Liver (tissue), 9 donors: Measurements from ENCODE around the gene MEGF11. TPM values are rescaled to one million over a fixed set of nuclear protein-coding genes. Genes with fewer than 3 reads are reported as not detected.

ENCODE experiments used
- DNase-seq: peaks from one replicate; pipeline ENCODE4 v3.0.0-alpha.2; 2017; ENCODE audit warnings: low spot score
- H3K27ac ChIP-seq, 2 donors: one replicate each; pipeline ENCODE4 v1.7.0; 2013; ENCODE audit warnings: inconsistent platforms in 2 of 2, low read length in 2 of 2, control low read depth in 1 of 2, low read depth in 1 of 2, mild to moderate bottlenecking in 1 of 2
- H3K27me3 ChIP-seq, 4 donors: one replicate each; pipeline versions ENCODE4 v1.6.1 to v1.7.0; 2013; ENCODE audit warnings: low read length in 3 of 4, inconsistent platforms in 1 of 4, mild to moderate bottlenecking in 1 of 4, moderate library complexity in 1 of 4; ENCODE audit not compliant: control insufficient read depth in 4 of 4, insufficient read depth in 4 of 4
- H3K36me3 ChIP-seq, 4 donors: one replicate each; pipeline versions ENCODE4 v1.6.1 to v1.7.0; 2013; ENCODE audit warnings: low read length in 3 of 4, mild to moderate bottlenecking in 3 of 4, low read depth in 1 of 4, moderate library complexity in 1 of 4; ENCODE audit not compliant: control insufficient read depth in 4 of 4, insufficient read depth in 3 of 4
- H3K4me1 ChIP-seq, 4 donors: one replicate each; pipeline versions ENCODE4 v1.6.1 to v1.7.0; 2013; ENCODE audit warnings: low read length in 3 of 4, mild to moderate bottlenecking in 3 of 4, moderate library complexity in 1 of 4; ENCODE audit not compliant: control insufficient read depth in 4 of 4, insufficient read depth in 4 of 4
- H3K4me3 ChIP-seq, 3 donors: one replicate each; pipeline versions ENCODE4 v1.6.1 to v1.7.0; 2013; ENCODE audit warnings: low read length in 3 of 3, control low read depth in 1 of 3, low read depth in 1 of 3, mild to moderate bottlenecking in 1 of 3
- H3K9ac ChIP-seq, 2 donors: one replicate each; pipeline ENCODE4 v1.7.0; 2013; ENCODE audit warnings: low read length in 2 of 2, mild to moderate bottlenecking in 2 of 2, moderate library complexity in 2 of 2, control low read depth in 1 of 2, low read depth in 1 of 2
- H3K9me3 ChIP-seq, 4 donors: one replicate each; pipeline versions ENCODE4 v1.6.1 to v1.7.0; 2013; ENCODE audit warnings: low read length in 3 of 4; ENCODE audit not compliant: control insufficient read depth in 4 of 4
- CTCF ChIP-seq: fragments of 150-350 bp; IDR thresholded peaks from 2 replicates; pipeline ENCODE4 v1.5.1; 2017; ENCODE audit warnings: improper control_type of control experiment, low read depth, low read length; ENCODE audit not compliant: missing input control
- FOXA1 ChIP-seq: IDR thresholded peaks from 2 replicates; pipeline ENCODE4 v1.6.1; 2016; ENCODE audit warnings: antibody characterized with exemption
- GABPA ChIP-seq, 2 donors: IDR thresholded peaks in 1 of 2; conservative IDR thresholded peaks in 1 of 2; 2 replicates each; pipeline ENCODE4 v1.6.1; 2016; ENCODE audit warnings: antibody characterized with exemption in 2 of 2, mild to moderate bottlenecking in 1 of 2, moderate library complexity in 1 of 2
- HNF4A ChIP-seq, 2 donors: conservative IDR thresholded peaks; 2 replicates each; pipeline ENCODE4 v1.6.1; 2016; ENCODE audit warnings: antibody characterized with exemption in 2 of 2, mild to moderate bottlenecking in 2 of 2
- HNF4G ChIP-seq: IDR thresholded peaks from 2 replicates; pipeline ENCODE4 v1.6.1; 2016; ENCODE audit warnings: antibody characterized with exemption
- JUND ChIP-seq, 2 donors: IDR thresholded peaks; 2 replicates each; pipeline ENCODE4 v1.6.1; 2016; ENCODE audit warnings: antibody characterized with exemption in 2 of 2
- NR2F2 ChIP-seq: IDR thresholded peaks from 2 replicates; pipeline ENCODE4 v1.6.1; 2016; ENCODE audit warnings: antibody characterized with exemption
- RAD21 ChIP-seq, 2 donors: IDR thresholded peaks; 2 replicates each; pipeline ENCODE4 v1.6.1; 2016; ENCODE audit warnings: antibody characterized with exemption in 2 of 2, mild to moderate bottlenecking in 2 of 2
- REST ChIP-seq: IDR thresholded peaks from 2 replicates; pipeline ENCODE4 v1.6.1; 2016; ENCODE audit warnings: antibody characterized with exemption, mild to moderate bottlenecking
- RXRA ChIP-seq, 2 donors: IDR thresholded peaks; 2 replicates each; pipeline ENCODE4 v1.6.1; 2017 to 2018; ENCODE audit warnings: antibody characterized with exemption in 2 of 2, mild to moderate bottlenecking in 1 of 2
- SP1 ChIP-seq: IDR thresholded peaks from 2 replicates; pipeline ENCODE4 v1.6.1; 2018; ENCODE audit warnings: antibody characterized with exemption, mild to moderate bottlenecking
- YY1 ChIP-seq: IDR thresholded peaks from 2 replicates; pipeline ENCODE4 v1.6.1; 2016; ENCODE audit warnings: antibody characterized with exemption, mild to moderate bottlenecking
- WGBS: extraction: QIAGEN DNeasy Blood & Tissue Kit; methylation state at CpG from one replicate; pipeline ENCODE4 v1.1.7; 2013; 5-methylcytosine and 5-hydroxymethylcytosine counted together
- polyA plus RNA-seq, 2 donors: library from polyadenylated mRNA; stranded (reverse) in 1 of 2; unstranded in 1 of 2; fragments of 200-250 nt in 1 of 2; fragments of >200 nt in 1 of 2; fragmentation: Nextera tagmentation in 1 of 2; extraction: Ambion mirVana in 1 of 2; gene quantifications; one replicate each; pipeline versions ENCODE4 v1.2.1 to v1.2.3, GENCODE V29; 2013 to 2015
- total RNA-seq, 2 donors: library from RNA; depleted of rRNA; stranded (reverse); fragments of >200 nt; gene quantifications; one replicate each; pipeline ENCODE4 v1.2.3, GENCODE V29; 2014
- TF ChIP-seq, protein P1 (sequence below): IDR thresholded peaks from 2 replicates; pipeline ENCODE4 v1.6.1; 2016; ENCODE audit warnings: antibody characterized with exemption
- TF ChIP-seq, protein P2 (sequence below): IDR thresholded peaks from 2 replicates; pipeline ENCODE4 v1.6.1; 2016; ENCODE audit warnings: antibody characterized with exemption
- TF ChIP-seq, protein P3 (sequence below): IDR thresholded peaks from 2 replicates; pipeline ENCODE4 v1.6.1; 2016; ENCODE audit warnings: antibody characterized with exemption
- donor health status: healthy.
- donor health status: healthy.
- donor health status: healthy.
- donor health status: healthy.
- donor health status: healthy.

MEGF11 gene
- total and polyA plus RNA-seq, 4 donors, result under 0.01 to 0.51 (median 0.03) TPM; not detected in 1

- Histone ChIP-seq H3K9ac (no peak overlapping the region), H3K4me1 (no peaks in the 10 kb centered on the region), H3K27ac (no peak overlapping the region), H3K27me3 (no peaks in the 10 kb centered on the region), H3K9me3 (no peaks in the 10 kb centered on the region), H3K36me3 (peaks cover 0 to 12% (median 0%) of the 10 kb centered on the region in 4 donors), H3K4me3 (no peak overlapping the region)
- WGBS, result 96% methylated on average over 13 of the region's 13 CpGs
- no peak for DNase-seq
- no peak for TF ChIP-seq HNF4A (conservative IDR thresholded peaks at IDR 0.05)
- no peak for TF ChIP-seq JUND (IDR thresholded peaks at IDR 0.05)
- no peak for TF ChIP-seq FOXA1
- TF ChIP-seq, protein P1, sequence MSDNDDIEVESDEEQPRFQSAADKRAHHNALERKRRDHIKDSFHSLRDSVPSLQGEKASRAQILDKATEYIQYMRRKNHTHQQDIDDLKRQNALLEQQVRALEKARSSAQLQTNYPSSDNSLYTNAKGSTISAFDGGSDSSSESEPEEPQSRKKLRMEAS, result no peak
- TF ChIP-seq HNF4G, result no peak
- TF ChIP-seq RAD21 (IDR thresholded peaks at IDR 0.05), result no peak
- no peak for TF ChIP-seq GABPA (IDR thresholded peaks at IDR 0.05 in 1 of 2, conservative IDR thresholded peaks at IDR 0.05 in 1 of 2)
- TF ChIP-seq, protein P2, sequence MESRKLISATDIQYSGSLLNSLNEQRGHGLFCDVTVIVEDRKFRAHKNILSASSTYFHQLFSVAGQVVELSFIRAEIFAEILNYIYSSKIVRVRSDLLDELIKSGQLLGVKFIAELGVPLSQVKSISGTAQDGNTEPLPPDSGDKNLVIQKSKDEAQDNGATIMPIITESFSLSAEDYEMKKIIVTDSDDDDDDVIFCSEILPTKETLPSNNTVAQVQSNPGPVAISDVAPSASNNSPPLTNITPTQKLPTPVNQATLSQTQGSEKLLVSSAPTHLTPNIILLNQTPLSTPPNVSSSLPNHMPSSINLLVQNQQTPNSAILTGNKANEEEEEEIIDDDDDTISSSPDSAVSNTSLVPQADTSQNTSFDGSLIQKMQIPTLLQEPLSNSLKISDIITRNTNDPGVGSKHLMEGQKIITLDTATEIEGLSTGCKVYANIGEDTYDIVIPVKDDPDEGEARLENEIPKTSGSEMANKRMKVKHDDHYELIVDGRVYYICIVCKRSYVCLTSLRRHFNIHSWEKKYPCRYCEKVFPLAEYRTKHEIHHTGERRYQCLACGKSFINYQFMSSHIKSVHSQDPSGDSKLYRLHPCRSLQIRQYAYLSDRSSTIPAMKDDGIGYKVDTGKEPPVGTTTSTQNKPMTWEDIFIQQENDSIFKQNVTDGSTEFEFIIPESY, result no peak
Observed at GRCh38 chr15:65913631-65914199, 339.8 kb downstream of the MEGF11 start.

- 95% methylated on average over 2 of the region's 2 CpGs for WGBS
Observed at GRCh38 chr15:65912235-65912634, 341.3 kb downstream of the MEGF11 start.

More at GRCh38 chr15:65912235-65912634, 341.3 kb downstream of the MEGF11 start:
- DNase-seq, result no peak
- Histone ChIP-seq H3K4me1 (no peaks in the 10 kb centered on the region), H3K9me3 (no peaks in the 10 kb centered on the region), H3K36me3 (peaks cover 0 to 15% (median 0%) of the 10 kb centered on the region in 4 donors), H3K4me3 (no peak overlapping the region), H3K27me3 (no peaks in the 10 kb centered on the region), H3K27ac (no peak overlapping the region), H3K9ac (no peak overlapping the region)
- TF ChIP-seq HNF4G (no peak), JUND (IDR thresholded peaks at IDR 0.05) (no peak), CTCF (no peak), FOXA1 (no peak), SP1 (no peak), NR2F2 (no peak), YY1 (no peak), REST (no peak), RAD21 (IDR thresholded peaks at IDR 0.05) (no peak), RXRA (IDR thresholded peaks at IDR 0.05) (no peak), HNF4A (conservative IDR thresholded peaks at IDR 0.05) (no peak)
- TF ChIP-seq, protein P3, sequence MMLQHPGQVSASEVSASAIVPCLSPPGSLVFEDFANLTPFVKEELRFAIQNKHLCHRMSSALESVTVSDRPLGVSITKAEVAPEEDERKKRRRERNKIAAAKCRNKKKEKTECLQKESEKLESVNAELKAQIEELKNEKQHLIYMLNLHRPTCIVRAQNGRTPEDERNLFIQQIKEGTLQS, result no peak
- TF ChIP-seq, protein P1, result no peak
- TF ChIP-seq, protein P2, result no peak
